ENCODE results near the gene PPIL1.

The PPIL1 gene

GRCh38 chr6:36805917-36806316, 68.7 kb downstream of the PPIL1 start:
- DNase-seq = no peak
- in situ Hi-C loops (cut with MboI; ENCODE audit: low pct_unique_long_range_greater_than_20kb, low sequenced_read_pairs) = no loop called here

DNA sequence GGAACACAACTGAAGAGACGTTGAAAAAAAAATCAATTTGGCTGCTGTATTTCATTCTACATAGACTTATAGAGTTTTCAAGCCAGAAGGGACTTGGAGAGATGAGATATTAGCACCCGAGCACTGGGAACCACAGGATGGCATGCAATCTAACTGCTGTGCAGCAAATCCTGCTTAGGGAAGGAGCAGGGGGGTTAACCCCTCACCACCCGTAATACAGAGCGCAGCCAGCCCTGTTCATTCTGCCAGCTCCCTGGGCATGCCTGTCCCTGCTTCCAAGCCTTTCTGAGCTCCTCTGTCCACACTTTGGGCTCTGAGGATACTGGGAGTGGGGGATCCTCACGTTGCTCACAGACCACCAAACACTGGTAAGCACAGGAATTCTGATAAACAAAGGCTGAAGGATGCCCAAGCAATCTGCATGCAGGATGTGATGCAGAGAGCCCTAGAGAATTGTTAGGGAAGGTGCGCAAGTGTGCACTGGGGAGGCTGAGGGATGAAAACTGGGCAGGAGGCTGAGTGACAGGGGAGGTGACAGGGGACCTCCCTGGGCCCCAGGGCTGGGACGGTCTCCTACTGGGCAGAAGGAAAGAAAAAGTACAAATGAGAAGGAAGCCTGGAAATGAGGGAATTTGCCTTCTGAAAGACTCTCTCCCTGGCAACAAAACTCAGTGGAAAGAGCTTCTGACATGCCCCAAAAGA, 69.4 kb downstream of the PPIL1 start:
- in situ Hi-C loops (cut with MboI; ENCODE audit: low pct_unique_long_range_greater_than_20kb, low sequenced_read_pairs) = no loop called here
- no peak for DNase-seq
